Dendritic cell treated with granulocyte-macrophage colony-stimulating factor and Interleukin-4, amounts not matched to agents 40 ng/mL and 50 ng/mL, for 4 days (primary cell): ENCODE results near the gene PLCH1.
"Not testable (repeated sequence)": the region's sequence is repeated elsewhere in the genome, so short reads cannot be mapped to it uniquely, and the experiment has no call there.

ENCODE experiments used
- H3K27ac Mint-ChIP-seq: one replicate; pipeline ENCODE4 v1.8.0; 2022; ENCODE audit warnings: mild to moderate bottlenecking, mixed read lengths
- H3K27me3 Mint-ChIP-seq: one replicate; pipeline ENCODE4 v1.8.0; 2022; ENCODE audit warnings: mild to moderate bottlenecking, mixed read lengths
- H3K36me3 Mint-ChIP-seq: one replicate; pipeline ENCODE4 v1.8.0; 2022; ENCODE audit warnings: low read depth, mixed read lengths
- H3K4me1 Mint-ChIP-seq: one replicate; pipeline ENCODE4 v1.8.0; 2022; ENCODE audit warnings: low read depth, mixed read lengths
- H3K4me3 Mint-ChIP-seq: one replicate; pipeline ENCODE4 v1.8.0; 2022; ENCODE audit warnings: mild to moderate bottlenecking, moderate library complexity, mixed read lengths
- H3K9me3 Mint-ChIP-seq: one replicate; pipeline ENCODE4 v1.8.0; 2022; ENCODE audit warnings: mixed read lengths
- intact Hi-C: fragments of 100-400 bp; cut with micrococcal nuclease; formaldehyde crosslinking; loops from one replicate; pipeline ENCODE4 v1.15.0; 2022

Gene PLCH1

GRCh38 chr3:155658671-155659261, 86.1 kb downstream of the PLCH1 start:
- intact Hi-C loops, result no loop called here
- no peaks in the 10 kb centered on the region for H3K4me1 Mint-ChIP-seq
- no peak overlapping the region for H3K4me3 Mint-ChIP-seq
- no peaks in the 10 kb centered on the region for H3K36me3 Mint-ChIP-seq
- H3K27me3 Mint-ChIP-seq, result no peaks in the 10 kb centered on the region
- no peak overlapping the region for H3K27ac Mint-ChIP-seq
- no peaks in the 10 kb centered on the region for H3K9me3 Mint-ChIP-seq

GRCh38 chr3:155658006-155658405, 86.9 kb downstream of the PLCH1 start:
- no peak overlapping the region for H3K27ac Mint-ChIP-seq
- H3K4me1 Mint-ChIP-seq, result no peaks in the 10 kb centered on the region
- H3K27me3 Mint-ChIP-seq, result no peaks in the 10 kb centered on the region
- no peaks in the 10 kb centered on the region for H3K9me3 Mint-ChIP-seq
- intact Hi-C loops, result no loop called here
- no peak overlapping the region for H3K4me3 Mint-ChIP-seq
- no peaks in the 10 kb centered on the region for H3K36me3 Mint-ChIP-seq

DNA sequence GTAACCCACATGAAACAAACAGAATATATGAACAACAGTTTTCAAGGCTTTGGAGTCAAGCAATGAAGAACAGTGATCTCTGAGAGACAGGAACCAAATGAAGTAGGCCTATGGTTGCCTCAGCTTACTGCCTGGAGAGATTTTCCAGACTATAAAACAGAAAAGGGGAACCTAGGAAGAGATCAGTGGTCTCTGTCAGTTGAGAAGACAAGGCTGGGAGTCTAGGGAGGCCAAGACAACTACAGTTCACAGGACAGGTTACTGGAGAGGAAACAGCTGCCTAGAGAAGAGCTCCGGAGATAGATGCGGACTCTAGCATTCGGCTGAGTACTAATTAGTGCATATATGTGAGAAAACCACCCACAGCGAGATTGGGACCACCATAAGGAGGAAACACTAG, 87.7 kb downstream of the PLCH1 start:
- no peak overlapping the region for H3K27ac Mint-ChIP-seq
- no peaks in the 10 kb centered on the region for H3K4me1 Mint-ChIP-seq
- H3K4me3 Mint-ChIP-seq, result no peak overlapping the region
- intact Hi-C loops, result no loop called here
- no peaks in the 10 kb centered on the region for H3K9me3 Mint-ChIP-seq
- no peaks in the 10 kb centered on the region for H3K36me3 Mint-ChIP-seq
- no peaks in the 10 kb centered on the region for H3K27me3 Mint-ChIP-seq

- H3K27ac Mint-ChIP-seq, result no peak overlapping the region
- H3K36me3 Mint-ChIP-seq, result no peaks in the 10 kb centered on the region
- intact Hi-C loops, result no loop called here
- no peaks in the 10 kb centered on the region for H3K27me3 Mint-ChIP-seq
- H3K4me1 Mint-ChIP-seq, result no peaks in the 10 kb centered on the region
- no peak overlapping the region for H3K4me3 Mint-ChIP-seq
- no peaks in the 10 kb centered on the region for H3K9me3 Mint-ChIP-seq
Observed at GRCh38 chr3:155656466-155656865, 88.4 kb downstream of the PLCH1 start.

- intact Hi-C loops, result no loop called here
- Mint-ChIP-seq H3K27me3 (no peaks in the 10 kb centered on the region), H3K27ac (no peak overlapping the region), H3K36me3 (no peaks in the 10 kb centered on the region), H3K4me1 (no peaks in the 10 kb centered on the region), H3K4me3 (no peak overlapping the region), H3K9me3 (no peaks in the 10 kb centered on the region)
Observed at GRCh38 chr3:155651489-155652218, 93.2 kb downstream of the PLCH1 start.

GRCh38 chr3:155648013-155648591, 96.8 kb downstream of the PLCH1 start:
- no peak overlapping the region for H3K4me3 Mint-ChIP-seq
- no peak overlapping the region for H3K27ac Mint-ChIP-seq
- no peaks in the 10 kb centered on the region for H3K4me1 Mint-ChIP-seq
- H3K27me3 Mint-ChIP-seq, result no peaks in the 10 kb centered on the region
- no peaks in the 10 kb centered on the region for H3K36me3 Mint-ChIP-seq
- H3K9me3 Mint-ChIP-seq, result no peaks in the 10 kb centered on the region
- intact Hi-C loops, result no loop called here

GRCh38 chr3:155647206-155647605, 97.7 kb downstream of the PLCH1 start:
- no peaks in the 10 kb centered on the region for H3K4me1 Mint-ChIP-seq
- no peaks in the 10 kb centered on the region for H3K27me3 Mint-ChIP-seq
- no peak overlapping the region for H3K4me3 Mint-ChIP-seq
- no peaks in the 10 kb centered on the region for H3K9me3 Mint-ChIP-seq
- H3K36me3 Mint-ChIP-seq, result no peaks in the 10 kb centered on the region
- intact Hi-C loops, result no loop called here
- no peak overlapping the region for H3K27ac Mint-ChIP-seq

- intact Hi-C loops, result no loop called here
- Mint-ChIP-seq H3K9me3 (no peaks in the 10 kb centered on the region), H3K4me3 (no peak overlapping the region), H3K27ac (no peak overlapping the region), H3K27me3 (no peaks in the 10 kb centered on the region), H3K4me1 (no peaks in the 10 kb centered on the region), H3K36me3 (no peaks in the 10 kb centered on the region)
Observed at GRCh38 chr3:155646669-155647068, 98.2 kb downstream of the PLCH1 start.

DNA sequence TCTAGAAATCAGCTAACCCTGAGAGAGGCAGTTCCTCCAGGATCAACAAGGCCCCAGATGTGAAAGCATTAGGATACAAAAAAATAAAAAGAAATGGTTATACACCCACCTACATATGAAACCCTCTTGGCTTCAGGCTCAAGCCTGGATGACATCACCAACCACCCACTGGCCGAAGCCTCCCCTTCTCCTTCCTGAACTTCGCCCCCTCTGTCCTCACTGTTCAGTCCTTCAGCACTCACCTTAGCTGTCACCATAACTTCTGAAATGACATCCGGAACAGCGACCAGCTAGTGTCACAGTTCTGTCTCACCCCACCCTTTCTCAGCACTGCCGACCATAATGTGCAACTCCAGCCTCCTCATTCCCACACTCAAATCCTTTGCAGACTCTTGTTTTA, 98.7 kb downstream of the PLCH1 start:
- Mint-ChIP-seq H3K9me3 (no peaks in the 10 kb centered on the region), H3K4me3 (no peak overlapping the region), H3K4me1 (no peaks in the 10 kb centered on the region), H3K36me3 (no peaks in the 10 kb centered on the region), H3K27me3 (no peaks in the 10 kb centered on the region), H3K27ac (no peak overlapping the region)
- intact Hi-C loops, result no loop called here

GRCh38 chr3:155643581-155644165, 101.2 kb downstream of the PLCH1 start:
- no peak overlapping the region for H3K27ac Mint-ChIP-seq
- H3K4me3 Mint-ChIP-seq, result no peak overlapping the region
- H3K27me3 Mint-ChIP-seq, result no peaks in the 10 kb centered on the region
- H3K4me1 Mint-ChIP-seq, result no peaks in the 10 kb centered on the region
- no peaks in the 10 kb centered on the region for H3K9me3 Mint-ChIP-seq
- H3K36me3 Mint-ChIP-seq, result no peaks in the 10 kb centered on the region
- intact Hi-C loops, result no loop called here

DNA sequence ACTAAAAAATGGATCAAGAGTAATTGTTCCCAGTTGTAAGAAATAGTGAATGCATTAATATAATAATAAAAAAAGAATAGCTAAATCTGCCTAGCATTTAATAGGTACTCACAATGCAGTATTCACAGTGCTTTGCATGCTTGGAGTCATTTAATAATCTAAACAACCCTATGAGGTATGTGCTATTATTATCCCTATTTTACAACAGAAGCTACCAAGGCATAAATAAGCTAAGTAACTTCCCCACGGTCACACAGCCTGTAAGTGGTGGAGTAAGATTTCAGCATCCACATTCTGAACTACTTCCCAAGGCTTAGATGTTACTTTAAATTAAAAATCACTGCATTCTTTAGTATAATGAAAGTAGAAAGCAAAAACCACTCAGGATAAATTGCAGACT, 102.9 kb downstream of the PLCH1 start:
- H3K36me3 Mint-ChIP-seq, result no peaks in the 10 kb centered on the region
- H3K4me3 Mint-ChIP-seq, result no peak overlapping the region
- H3K4me1 Mint-ChIP-seq, result no peaks in the 10 kb centered on the region
- intact Hi-C loops, result no loop called here
- no peaks in the 10 kb centered on the region for H3K27me3 Mint-ChIP-seq
- no peaks in the 10 kb centered on the region for H3K9me3 Mint-ChIP-seq
- no peak overlapping the region for H3K27ac Mint-ChIP-seq

GRCh38 chr3:155640098-155640497, 104.8 kb downstream of the PLCH1 start:
- intact Hi-C loops, result no loop called here
- no peaks in the 10 kb centered on the region for H3K9me3 Mint-ChIP-seq
- H3K4me1 Mint-ChIP-seq, result no peaks in the 10 kb centered on the region

DNA sequence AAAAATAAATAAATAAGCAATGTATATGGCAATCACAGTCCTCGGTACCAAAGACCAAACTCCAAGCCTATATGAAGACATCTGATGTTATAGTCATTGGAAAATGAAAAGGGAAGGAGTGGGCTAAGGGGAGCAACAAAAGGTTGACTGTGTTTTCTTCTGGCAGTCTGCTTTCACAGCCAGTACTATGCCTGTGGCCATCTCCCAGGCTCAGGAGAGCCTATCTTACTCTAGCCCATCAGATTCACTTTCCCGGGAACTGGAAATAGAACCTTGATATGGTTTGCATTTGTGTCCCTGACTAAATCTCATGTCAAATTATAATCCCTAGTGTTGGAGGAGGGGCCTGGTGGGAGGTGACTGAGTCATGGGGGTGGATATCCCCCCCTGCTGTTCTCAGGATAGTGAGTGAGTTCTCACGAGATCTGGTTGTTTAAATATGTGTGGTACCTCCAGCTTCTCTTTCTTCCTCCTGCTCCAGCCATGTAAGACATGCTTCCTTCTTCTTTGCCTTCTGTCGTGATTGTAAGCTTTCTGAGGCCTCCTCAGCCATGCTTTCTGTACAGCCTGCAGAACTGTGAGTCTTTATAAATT, 105.3 kb downstream of the PLCH1 start:
- H3K4me3 Mint-ChIP-seq, result no peak overlapping the region
- intact Hi-C loops, result no loop called here
- no peaks in the 10 kb centered on the region for H3K4me1 Mint-ChIP-seq
- no peaks in the 10 kb centered on the region for H3K36me3 Mint-ChIP-seq
- H3K27me3 Mint-ChIP-seq, result no peaks in the 10 kb centered on the region
- H3K27ac Mint-ChIP-seq, result no peak overlapping the region
- no peaks in the 10 kb centered on the region for H3K9me3 Mint-ChIP-seq

More at GRCh38 chr3:155640098-155640497, 104.8 kb downstream of the PLCH1 start:
- H3K27ac Mint-ChIP-seq, result no peak overlapping the region
- no peaks in the 10 kb centered on the region for H3K27me3 Mint-ChIP-seq
- H3K36me3 Mint-ChIP-seq, result no peaks in the 10 kb centered on the region
- H3K4me3 Mint-ChIP-seq, result no peak overlapping the region

GRCh38 chr3:155638461-155638860, 106.4 kb downstream of the PLCH1 start:
- H3K4me3 Mint-ChIP-seq, result not testable (repeated sequence)

More at GRCh38 chr3:155638461-155638860, 106.4 kb downstream of the PLCH1 start:
- H3K27me3 Mint-ChIP-seq, H3K27ac Mint-ChIP-seq, H3K9me3 Mint-ChIP-seq, intact Hi-C loops, H3K4me1 Mint-ChIP-seq, H3K36me3 Mint-ChIP-seq: not testable (repeated sequence)
